Smooth muscle cell (in vitro differentiated cells): ENCODE data around the gene KAZALD1. TPM values are rescaled to one million over a fixed set of nuclear protein-coding genes. Genes with fewer than 3 reads are reported as not detected.

ENCODE experiments used
- DNase-seq: peaks from one replicate; lab custom pipeline; 2025; ENCODE audit not compliant: unreplicated experiment; lab: John Stamatoyannopoulos, UW
- H2AFZ ChIP-seq: fragments of 200-600 bp; sonication (generic); 2 replicates; pipeline ENCODE4 v1.6.0; 2016; ENCODE audit warnings: antibody characterized with exemption, low read depth, mild to moderate bottlenecking
- H3F3A ChIP-seq: fragments of 200-600 bp; sonication (generic); 2 replicates; pipeline ENCODE4 v1.6.0; 2017; ENCODE audit warnings: antibody characterized with exemption, low read depth
- H3K27ac ChIP-seq: fragments of 200-600 bp; sonication (generic); 2 replicates; pipeline ENCODE4 v1.5.1; 2016; ENCODE audit warnings: low read depth, mild to moderate bottlenecking
- H3K27me3 ChIP-seq: fragments of 200-600 bp; sonication (generic); 2 replicates; pipeline ENCODE4 v1.6.1; 2016; ENCODE audit warnings: low read depth, mild to moderate bottlenecking
- H3K36me3 ChIP-seq: fragments of 200-600 bp; sonication (generic); 2 replicates; pipeline ENCODE4 v1.5.1; 2016; ENCODE audit warnings: low read depth
- H3K4me1 ChIP-seq: fragments of 200-600 bp; sonication (generic); 2 replicates; pipeline ENCODE4 v1.5.1; 2016; ENCODE audit warnings: low read depth
- H3K4me2 ChIP-seq: fragments of 200-600 bp; sonication (generic); 2 replicates; pipeline ENCODE4 v1.6.0; 2016; ENCODE audit warnings: mild to moderate bottlenecking
- H3K4me3 ChIP-seq: fragments of 200-600 bp; sonication (generic); 2 replicates; pipeline ENCODE4 v1.5.1; 2016; ENCODE audit warnings: mild to moderate bottlenecking
- H3K79me2 ChIP-seq: fragments of 200-600 bp; sonication (generic); 2 replicates; pipeline ENCODE4 v1.6.0; 2016; ENCODE audit warnings: low read depth, mild to moderate bottlenecking
- H3K9ac ChIP-seq: fragments of 200-600 bp; sonication (generic); 2 replicates; pipeline ENCODE4 v1.6.0; 2016; ENCODE audit warnings: low read depth
- H3K9me3 ChIP-seq: fragments of 200-600 bp; sonication (generic); replicated peaks from 2 replicates; pipeline ENCODE4 v1.5.1; 2016; ENCODE audit warnings: low read depth
- H4K20me1 ChIP-seq: fragments of 200-600 bp; sonication (generic); 2 replicates; pipeline ENCODE4 v1.6.0; 2016; ENCODE audit warnings: low read depth
- WGBS: methylation state at CpG from one replicate; pipeline ENCODE4 v1.1.7; 2016; ENCODE audit warnings: low lambda C conversion rate; 5-methylcytosine and 5-hydroxymethylcytosine counted together
- polyA plus RNA-seq: library from polyadenylated mRNA; unstranded; fragments of >200 nt; fragmentation: Nextera tagmentation; extraction: Ambion mirVana; gene quantifications from 2 replicates; pipeline ENCODE4 v1.2.1, GENCODE V29; 2016
- total RNA-seq: library from RNA; depleted of rRNA; stranded (reverse); fragments of >200 nt; gene quantifications from 2 replicates; pipeline ENCODE4 v1.2.3, GENCODE V29; 2014
- TF ChIP-seq, protein P1 (sequence below): fragments of 200-600 bp; sonication (generic); IDR thresholded peaks from 2 replicates; pipeline ENCODE4 v1.5.1; 2017; ENCODE audit warnings: borderline replicate concordance, mild to moderate bottlenecking, antibody characterized with exemption; ENCODE audit not compliant: insufficient read depth, poor library complexity, severe bottlenecking

Gene KAZALD1
- total and polyA plus RNA-seq, 2 experiments from 2014 or later, result 13.1 to 20.4 TPM

DNA sequence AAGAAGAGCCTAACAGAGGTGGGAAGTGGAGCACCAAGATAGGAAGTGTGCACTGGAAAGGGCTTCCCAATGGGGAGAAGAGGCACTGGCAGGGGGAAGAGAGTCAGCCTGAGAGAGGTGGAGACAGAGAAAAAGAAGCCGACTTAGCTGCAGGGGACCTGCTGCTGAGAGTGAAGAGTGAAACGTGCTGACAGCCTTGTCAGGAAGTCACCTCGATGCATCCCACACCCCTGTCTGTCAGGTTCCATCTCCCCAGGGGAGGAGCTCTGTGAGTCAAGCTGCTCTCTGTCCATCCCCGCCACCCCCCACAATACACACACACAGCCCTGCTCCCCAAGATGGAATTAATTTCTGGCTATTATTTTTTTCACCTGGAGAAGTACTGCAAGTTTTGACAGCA, 14.0 kb downstream of the KAZALD1 start:
- TF ChIP-seq, protein P1, sequence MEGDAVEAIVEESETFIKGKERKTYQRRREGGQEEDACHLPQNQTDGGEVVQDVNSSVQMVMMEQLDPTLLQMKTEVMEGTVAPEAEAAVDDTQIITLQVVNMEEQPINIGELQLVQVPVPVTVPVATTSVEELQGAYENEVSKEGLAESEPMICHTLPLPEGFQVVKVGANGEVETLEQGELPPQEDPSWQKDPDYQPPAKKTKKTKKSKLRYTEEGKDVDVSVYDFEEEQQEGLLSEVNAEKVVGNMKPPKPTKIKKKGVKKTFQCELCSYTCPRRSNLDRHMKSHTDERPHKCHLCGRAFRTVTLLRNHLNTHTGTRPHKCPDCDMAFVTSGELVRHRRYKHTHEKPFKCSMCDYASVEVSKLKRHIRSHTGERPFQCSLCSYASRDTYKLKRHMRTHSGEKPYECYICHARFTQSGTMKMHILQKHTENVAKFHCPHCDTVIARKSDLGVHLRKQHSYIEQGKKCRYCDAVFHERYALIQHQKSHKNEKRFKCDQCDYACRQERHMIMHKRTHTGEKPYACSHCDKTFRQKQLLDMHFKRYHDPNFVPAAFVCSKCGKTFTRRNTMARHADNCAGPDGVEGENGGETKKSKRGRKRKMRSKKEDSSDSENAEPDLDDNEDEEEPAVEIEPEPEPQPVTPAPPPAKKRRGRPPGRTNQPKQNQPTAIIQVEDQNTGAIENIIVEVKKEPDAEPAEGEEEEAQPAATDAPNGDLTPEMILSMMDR, result no peak
- Histone ChIP-seq H3K4me1 (peaks cover 3% of the 10 kb centered on the region), H3K4me2 (no peak overlapping the region), H4K20me1 (no peaks in the 10 kb centered on the region), H3K79me2 (no peaks in the 10 kb centered on the region), H3K27me3 (peaks cover 73% of the 10 kb centered on the region), H3K36me3 (no peaks in the 10 kb centered on the region), H3F3A (no peaks in the 10 kb centered on the region), H3K9me3 (no peaks in the 10 kb centered on the region), H3K27ac (no peak overlapping the region), H3K9ac (no peak overlapping the region), H3K4me3 (no peak overlapping the region), H2AFZ (no peak overlapping the region)
- 18% methylated on average over 4 of the region's 4 CpGs for WGBS
- no peak for DNase-seq

DNA sequence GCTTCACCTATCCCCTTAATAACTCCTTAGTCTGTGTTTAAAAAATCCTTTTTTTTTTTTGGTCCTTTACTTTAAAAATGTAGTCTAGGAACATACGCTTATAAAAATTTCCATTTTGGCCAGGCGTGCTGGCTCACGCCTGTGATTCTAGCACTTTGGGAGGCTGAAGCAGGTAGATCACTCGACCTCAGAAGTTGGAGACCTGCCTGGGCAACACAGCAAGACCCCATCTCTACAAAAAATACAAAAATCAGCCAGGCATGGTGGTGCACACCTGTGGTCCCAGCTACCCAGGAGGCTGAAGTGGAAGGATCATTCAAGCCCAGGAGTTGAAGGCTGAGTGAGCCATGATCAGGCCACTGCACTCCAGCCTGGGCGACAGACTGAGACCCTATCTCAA, 14.8 kb downstream of the KAZALD1 start:
- Histone ChIP-seq H3K79me2 (no peaks in the 10 kb centered on the region), H4K20me1 (no peaks in the 10 kb centered on the region), H3K4me2 (no peak overlapping the region), H3K4me3 (no peak overlapping the region), H3K4me1 (peaks cover 3% of the 10 kb centered on the region), H3K36me3 (no peaks in the 10 kb centered on the region), H3K9me3 (no peaks in the 10 kb centered on the region), H3K27me3 (peaks cover 82% of the 10 kb centered on the region), H3K27ac (no peak overlapping the region), H3K9ac (no peak overlapping the region), H3F3A (no peaks in the 10 kb centered on the region), H2AFZ (no peak overlapping the region)
- TF ChIP-seq, protein P1, result no peak
- no peak for DNase-seq
- 83% methylated on average over 5 of the region's 5 CpGs for WGBS

DNA sequence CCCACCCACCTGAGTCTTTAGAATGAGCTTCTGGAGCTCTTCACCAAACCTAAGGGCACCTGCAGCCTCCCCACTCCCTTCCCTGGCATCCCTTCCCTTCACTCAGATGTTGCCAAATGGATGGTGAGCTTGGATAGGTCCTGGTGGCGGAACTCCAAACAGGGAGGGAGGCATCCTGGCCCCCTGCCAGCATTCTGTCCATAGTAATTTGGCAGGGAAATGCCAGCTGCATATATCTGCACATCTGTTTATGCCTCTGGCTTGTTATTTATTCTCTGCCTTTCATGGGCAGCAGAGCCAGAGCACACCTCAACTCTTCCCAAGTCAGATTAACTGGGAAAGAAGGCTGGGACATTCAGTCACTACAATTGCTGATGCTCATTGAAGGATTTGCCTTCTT, 18.1 kb downstream of the KAZALD1 start:
- Histone ChIP-seq H3K4me2 (no peak overlapping the region), H4K20me1 (no peaks in the 10 kb centered on the region), H3K4me1 (peaks cover 3% of the 10 kb centered on the region), H3K79me2 (no peaks in the 10 kb centered on the region), H3K9me3 (no peaks in the 10 kb centered on the region), H3K9ac (no peak overlapping the region), H3K36me3 (no peaks in the 10 kb centered on the region), H3K27me3 (peaks cover 78% of the 10 kb centered on the region), H3K4me3 (no peak overlapping the region), H3F3A (no peaks in the 10 kb centered on the region), H2AFZ (no peak overlapping the region), H3K27ac (no peak overlapping the region)
- TF ChIP-seq, protein P1, result no peak
- WGBS, result 79% methylated on average over 1 of the region's 1 CpG
- DNase-seq, result no peak

DNA sequence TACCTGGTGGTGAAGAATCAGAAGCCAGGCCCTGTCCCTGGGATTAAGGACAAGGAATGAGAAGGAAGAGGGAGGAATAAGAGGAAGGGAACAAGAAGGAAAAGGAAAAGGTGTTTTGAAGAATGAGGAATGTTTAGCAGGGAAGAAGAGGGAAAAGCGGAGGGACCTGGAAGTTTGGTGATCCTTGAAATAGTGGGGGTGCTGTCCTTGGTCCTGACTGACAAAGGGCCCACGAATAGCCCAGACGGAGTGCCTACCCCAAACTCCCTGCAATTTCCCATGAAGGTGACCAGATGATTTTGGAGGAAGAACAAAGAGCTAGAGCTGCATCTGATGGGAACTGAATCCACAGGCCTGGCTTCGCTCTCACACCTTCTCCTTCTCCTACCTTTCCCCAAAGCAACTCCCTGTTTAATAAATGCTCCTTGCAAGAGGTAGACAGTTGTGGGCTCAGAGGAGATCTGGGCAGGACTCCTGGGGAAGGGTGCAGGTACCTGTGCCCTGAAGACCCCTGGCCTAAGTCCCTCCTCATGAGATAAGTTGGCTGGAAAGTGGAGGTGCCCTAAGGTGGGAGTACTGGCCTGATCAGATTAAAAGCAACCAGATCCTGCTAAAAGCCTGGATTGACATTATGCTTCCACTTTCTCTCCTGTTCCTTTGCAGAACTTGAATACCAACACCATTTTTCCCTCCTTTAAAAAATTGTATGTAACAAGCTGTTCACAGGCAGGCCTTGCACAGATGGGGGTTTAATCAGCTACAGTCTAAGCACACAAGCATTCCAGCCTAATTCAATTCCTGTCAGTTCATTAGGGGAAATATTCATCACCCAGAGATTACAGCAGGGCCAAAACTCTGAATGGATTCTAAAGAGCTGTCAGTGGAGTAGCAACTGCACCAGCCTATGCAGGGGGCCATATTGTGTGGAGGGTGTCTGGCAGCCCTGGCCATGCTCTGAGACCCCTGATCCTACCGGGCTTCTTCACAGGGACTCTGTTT, 19.4 kb downstream of the KAZALD1 start:
- DNase-seq, result no peak
- 41% methylated on average over 5 of the region's 5 CpGs for WGBS
- Histone ChIP-seq H3K27me3 (peaks cover 72% of the 10 kb centered on the region), H4K20me1 (no peaks in the 10 kb centered on the region), H2AFZ (no peak overlapping the region), H3K27ac (no peak overlapping the region), H3K36me3 (no peaks in the 10 kb centered on the region), H3K4me3 (no peak overlapping the region), H3K79me2 (no peaks in the 10 kb centered on the region), H3K9ac (no peak overlapping the region), H3F3A (no peaks in the 10 kb centered on the region), H3K4me2 (no peak overlapping the region), H3K4me1 (no peaks in the 10 kb centered on the region), H3K9me3 (no peaks in the 10 kb centered on the region)
- TF ChIP-seq, protein P1, result no peak
